ENCODE measurements around the gene FLRT3.

- TF ChIP-seq CTCF (IDR thresholded peaks at IDR 0.05) (no peak), POLR2AphosphoS5 (IDR thresholded peaks at IDR 0.05) (no peak), EP300 (IDR thresholded peaks at IDR 0.05) (no peak)
Observed at GRCh38 chr20:14386726-14387125, 49.3 kb upstream of the FLRT3 start.

Measured in esophagus muscularis mucosa (tissue), 4 donors.